ENCODE data around the gene SLC1A3. TPM values are rescaled to one million over a fixed set of nuclear protein-coding genes. Genes with fewer than 3 reads are reported as not detected.

Gene SLC1A3
- total RNA-seq, 4 donors from 2014 or later, result 11.3 to 26.5 (median 21.2) TPM

- Histone ChIP-seq H3K9me3 (no peaks in the 10 kb centered on the region), H3K4me1 (peaks cover 8 to 17% (median 9%) of the 10 kb centered on the region in 4 donors), H3K4me3 (no peak overlapping the region), H3K27me3 (no peaks in the 10 kb centered on the region), H3K36me3 (no peaks in the 10 kb centered on the region), H3K27ac (replicated peaks in 1 of 4) (no peak overlapping the region)
- WGBS, result 94% methylated on average over 19 of the region's 22 CpGs
- no peak for TF ChIP-seq EP300 (IDR thresholded peaks at IDR 0.05)
- TF ChIP-seq CTCF (IDR thresholded peaks at IDR 0.05), result no peak
- no peak for TF ChIP-seq POLR2A (IDR thresholded peaks at IDR 0.05; ENCODE audit: low read depth)
- TF ChIP-seq POLR2AphosphoS5 (IDR thresholded peaks at IDR 0.05), result no peak
- intact Hi-C loops (cut with DNase I), result no loop called here
- DNase-seq (ENCODE audit: extremely low spot score), result no peak
Measured at GRCh38 chr5:36662291-36662851, 56.0 kb downstream of the SLC1A3 start.

- Histone ChIP-seq H3K4me1 (no peaks in the 10 kb centered on the region), H3K4me3 (no peak overlapping the region), H3K9me3 (no peaks in the 10 kb centered on the region), H3K36me3 (no peaks in the 10 kb centered on the region), H3K27ac (replicated peaks in 1 of 4) (no peak overlapping the region), H3K27me3 (no peaks in the 10 kb centered on the region)
- intact Hi-C loops (cut with DNase I), result no loop called here
- 89% methylated on average over 3 of the region's 3 CpGs for WGBS
- DNase-seq (ENCODE audit: extremely low spot score), result no peak
- TF ChIP-seq POLR2A (IDR thresholded peaks at IDR 0.05; ENCODE audit: low read depth) (no peak), POLR2AphosphoS5 (IDR thresholded peaks at IDR 0.05) (no peak), CTCF (IDR thresholded peaks at IDR 0.05) (no peak), EP300 (IDR thresholded peaks at IDR 0.05) (no peak)
Measured at GRCh38 chr5:36664766-36665165, 58.4 kb downstream of the SLC1A3 start.

GRCh38 chr5:36665628-36666027 lies 59.2 kb downstream of the SLC1A3 start:
- no peak for DNase-seq (ENCODE audit: extremely low spot score)
- WGBS, result 88% methylated on average over 3 of the region's 3 CpGs
- Histone ChIP-seq H3K4me3 (no peak overlapping the region), H3K27me3 (no peaks in the 10 kb centered on the region), H3K36me3 (no peaks in the 10 kb centered on the region), H3K27ac (replicated peaks in 1 of 4) (no peak overlapping the region), H3K9me3 (no peaks in the 10 kb centered on the region), H3K4me1 (no peaks in the 10 kb centered on the region)
- TF ChIP-seq CTCF (IDR thresholded peaks at IDR 0.05) (no peak), EP300 (IDR thresholded peaks at IDR 0.05) (no peak), POLR2AphosphoS5 (IDR thresholded peaks at IDR 0.05) (no peak), POLR2A (IDR thresholded peaks at IDR 0.05; ENCODE audit: low read depth) (no peak)
- intact Hi-C loops (cut with DNase I), result no loop called here

GRCh38 chr5:36666274-36666673 lies 59.9 kb downstream of the SLC1A3 start:
- WGBS, result 87% methylated on average over 2 of the region's 2 CpGs
- TF ChIP-seq EP300 (IDR thresholded peaks at IDR 0.05) (no peak), CTCF (IDR thresholded peaks at IDR 0.05) (no peak), POLR2AphosphoS5 (IDR thresholded peaks at IDR 0.05) (no peak), POLR2A (IDR thresholded peaks at IDR 0.05; ENCODE audit: low read depth) (no peak)
- Histone ChIP-seq H3K27ac (replicated peaks in 1 of 4) (no peak overlapping the region), H3K9me3 (no peaks in the 10 kb centered on the region), H3K4me3 (no peak overlapping the region), H3K4me1 (no peaks in the 10 kb centered on the region), H3K36me3 (peaks cover 0 to 6% (median 2%) of the 10 kb centered on the region in 4 donors), H3K27me3 (no peaks in the 10 kb centered on the region)
- no peak for DNase-seq (ENCODE audit: extremely low spot score)
- intact Hi-C loops (cut with DNase I), result no loop called here

GRCh38 chr5:36666986-36667385 lies 60.6 kb downstream of the SLC1A3 start:
- Histone ChIP-seq H3K36me3 (peaks cover 0 to 13% (median 2%) of the 10 kb centered on the region in 4 donors), H3K27me3 (no peaks in the 10 kb centered on the region), H3K9me3 (no peaks in the 10 kb centered on the region), H3K27ac (replicated peaks in 1 of 4) (no peak overlapping the region), H3K4me1 (no peaks in the 10 kb centered on the region), H3K4me3 (no peak overlapping the region)
- intact Hi-C loops (cut with DNase I), result no loop called here
- DNase-seq (ENCODE audit: extremely low spot score), result no peak
- TF ChIP-seq POLR2AphosphoS5 (IDR thresholded peaks at IDR 0.05) (no peak), POLR2A (IDR thresholded peaks at IDR 0.05; ENCODE audit: low read depth) (no peak), EP300 (IDR thresholded peaks at IDR 0.05) (no peak), CTCF (IDR thresholded peaks at IDR 0.05) (no peak)
- whole genome bisulfite sequencing, result 73% methylated on average over 1 of the region's 1 CpG
